Umbilical cord (tissue), 2 donors: Measurements from ENCODE around the gene CREB5. TPM values are rescaled to one million over a fixed set of nuclear protein-coding genes. Genes with fewer than 3 reads are reported as not detected.
A peak's percentile ranks its signal among the peaks of the same experiment; 100 is the strongest.

Source experiments
- DNase-seq: peaks from one replicate; pipeline ENCODE4 v3.0.0-alpha.2; 2015; ENCODE audit warnings: low spot score
- total RNA-seq: library from RNA; depleted of rRNA; stranded (reverse); fragments of >200 nt; gene quantifications from one replicate; pipeline ENCODE4 v1.2.3, GENCODE V29; 2014; ENCODE audit warnings: low replicate concordance; ENCODE audit not compliant: insufficient read depth

CREB5 gene
- total RNA-seq, 1 donor from 2014 or later, result 17.8 TPM

DNA sequence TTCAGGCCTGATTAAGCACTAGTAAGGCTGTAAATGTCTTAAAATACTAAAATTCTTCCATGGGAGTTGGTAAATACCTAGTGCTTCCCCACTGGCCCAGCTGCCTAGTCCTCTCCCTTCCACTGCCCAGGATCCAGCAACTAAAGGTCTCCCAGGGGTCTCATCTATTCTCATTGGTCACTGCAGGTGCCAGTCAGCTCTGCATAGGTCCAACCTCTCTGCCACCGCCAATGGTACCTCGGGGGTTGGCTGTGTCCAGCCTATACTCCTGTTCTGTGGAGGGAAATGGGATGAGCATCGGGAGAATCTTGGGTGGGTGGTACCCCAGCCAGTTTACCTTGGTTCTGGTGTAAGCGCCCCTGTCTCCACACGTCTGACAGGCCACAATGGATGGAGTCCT lies 6.1 kb upstream of the CREB5 start:
- DNase-seq, result no peak

DNA sequence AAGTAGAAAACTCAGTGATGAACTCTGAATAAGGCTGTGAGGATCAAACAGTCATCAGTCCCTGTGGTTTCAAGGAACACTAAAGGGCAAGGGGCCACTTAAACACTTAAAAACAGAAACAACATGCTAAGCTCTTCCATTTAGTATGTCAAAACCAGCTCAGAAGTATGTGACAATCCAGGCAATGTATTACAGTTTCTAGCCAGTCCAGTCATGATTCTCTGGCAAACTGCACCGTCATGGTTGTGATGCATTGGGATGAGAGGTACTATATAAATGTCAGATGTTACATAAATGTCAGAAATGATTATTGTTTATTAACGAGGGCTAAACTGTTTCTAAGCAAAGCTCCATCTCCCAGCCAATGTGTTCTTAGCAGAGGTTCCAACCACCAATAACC lies 4.7 kb upstream of the CREB5 start:
- peak; percentile 65 for DNase-seq

DNA sequence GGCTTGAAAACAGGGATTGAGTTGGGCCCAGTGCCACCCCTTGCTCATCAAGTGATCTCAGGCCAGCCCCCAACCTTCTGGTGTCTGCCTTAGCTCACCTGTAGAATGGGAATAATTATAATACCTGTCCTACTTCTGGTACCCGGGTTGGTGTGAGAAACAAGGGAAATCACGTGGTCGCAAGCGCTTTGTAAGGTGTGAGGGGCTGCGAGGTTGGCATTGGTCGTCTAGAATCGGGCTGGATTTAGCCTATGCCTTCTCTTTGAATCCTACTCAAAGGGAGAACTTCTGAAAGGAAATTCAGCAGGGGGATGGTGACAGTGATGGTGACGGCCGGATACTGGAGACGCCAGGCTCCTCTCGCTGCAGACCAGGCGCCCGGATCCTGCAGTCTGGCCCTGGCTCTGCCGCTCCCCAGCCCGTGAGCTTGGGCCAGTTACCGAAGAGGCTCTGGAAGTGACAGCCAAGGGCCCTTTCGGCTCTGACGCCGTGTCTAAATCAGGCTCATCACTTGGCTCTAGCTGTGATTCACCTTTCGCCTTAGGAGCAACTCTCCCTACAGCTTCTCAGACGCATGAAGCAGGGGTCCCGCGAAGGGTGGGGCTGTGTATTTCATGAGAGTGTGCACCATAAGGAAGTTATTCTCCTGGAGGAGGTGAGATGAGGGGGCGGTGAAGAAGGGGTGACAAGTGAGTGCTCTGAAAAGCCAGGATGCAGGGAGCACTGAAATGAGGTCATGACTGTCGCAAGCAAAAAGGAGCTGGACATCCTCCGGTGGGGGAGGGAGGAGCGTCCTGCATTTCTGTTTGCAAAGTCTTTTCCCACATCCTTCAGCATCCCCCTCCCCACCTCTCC lies 4.0 kb upstream of the CREB5 start:
- DNase-seq, result peak; percentile 36

DNA sequence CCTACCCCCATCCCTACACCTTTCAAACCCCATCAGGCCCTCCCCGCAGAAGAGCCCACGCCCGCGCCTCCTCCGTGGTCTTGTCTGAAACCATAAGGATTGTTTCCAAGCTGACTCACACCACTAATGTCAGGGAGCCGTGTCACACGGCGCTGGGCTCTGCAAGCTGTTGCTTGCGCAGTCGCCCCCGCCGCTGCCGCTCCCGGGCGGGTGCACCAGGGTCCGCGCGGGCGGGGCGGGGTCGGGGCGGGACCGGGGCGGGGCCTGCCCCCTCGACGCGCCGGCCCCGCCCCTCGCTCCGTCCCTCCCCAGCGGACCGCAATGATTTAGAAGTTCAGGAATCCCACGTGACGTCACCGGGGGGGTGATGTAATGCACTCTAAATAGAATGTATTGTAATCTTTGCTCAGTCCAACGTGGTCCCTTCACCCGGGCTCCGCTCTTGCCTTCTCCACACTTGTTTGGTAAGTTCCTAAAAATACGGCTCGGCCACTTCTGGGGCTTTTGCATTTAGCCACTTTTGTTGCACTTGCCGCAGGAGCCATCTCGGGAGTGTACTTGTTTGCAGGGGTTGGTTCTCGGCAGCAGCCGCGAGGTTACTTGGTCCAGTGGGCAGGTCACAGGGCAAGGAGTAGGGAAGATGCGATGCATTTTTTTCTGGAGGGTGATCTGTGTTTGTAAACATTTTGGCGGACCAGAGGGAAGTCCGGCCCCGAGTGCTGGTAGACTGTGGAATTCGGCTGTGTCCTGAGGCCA lies 3.2 kb upstream of the CREB5 start:
- DNase-seq, result peak; percentile 93

DNA sequence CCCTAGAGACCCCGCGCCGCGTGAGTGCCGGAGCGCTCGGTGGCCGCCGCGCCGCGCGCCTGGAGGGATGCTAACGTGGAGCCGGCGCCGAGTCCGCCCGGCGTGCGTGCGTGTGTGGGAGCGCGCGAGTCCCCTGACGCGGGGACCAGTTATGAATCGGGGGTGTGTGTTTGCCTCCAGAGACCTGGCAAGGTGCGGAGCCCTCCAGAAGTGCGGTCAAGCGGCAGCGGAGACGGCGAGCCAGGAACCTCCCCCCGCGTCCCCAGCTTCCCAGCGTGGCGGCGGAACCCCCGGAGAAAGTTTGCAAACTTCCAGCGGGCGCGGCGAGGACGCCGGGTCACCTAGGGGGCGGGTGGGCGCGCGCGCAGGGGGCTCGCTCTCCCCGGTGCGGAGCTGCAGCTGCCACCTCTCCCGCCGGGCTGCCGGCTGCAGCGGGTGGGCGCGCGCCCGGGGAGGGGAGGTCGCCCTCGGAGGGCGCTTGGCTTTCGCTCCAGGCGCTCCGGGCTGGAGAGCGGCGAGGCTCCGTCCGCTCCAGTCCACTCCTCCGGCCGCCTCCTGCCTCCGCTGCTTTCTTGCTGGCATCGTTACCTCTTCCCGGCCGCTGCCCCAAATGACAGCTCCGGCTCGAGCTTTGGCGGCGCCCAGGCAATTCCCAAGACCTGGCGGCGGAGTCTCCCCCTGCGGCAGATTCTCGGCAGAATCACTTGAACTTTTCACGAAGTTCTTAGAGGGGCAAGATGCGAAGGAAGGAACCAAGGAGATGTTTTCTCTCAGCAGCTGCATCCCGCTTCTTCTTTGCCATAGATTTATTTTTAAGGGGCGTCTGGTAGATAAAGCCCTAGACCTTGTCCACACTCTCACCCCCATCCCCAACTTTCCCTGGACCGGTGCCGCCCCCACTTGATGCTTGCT lies 2.3 kb upstream of the CREB5 start:
- peak; percentile 50 for DNase-seq

DNA sequence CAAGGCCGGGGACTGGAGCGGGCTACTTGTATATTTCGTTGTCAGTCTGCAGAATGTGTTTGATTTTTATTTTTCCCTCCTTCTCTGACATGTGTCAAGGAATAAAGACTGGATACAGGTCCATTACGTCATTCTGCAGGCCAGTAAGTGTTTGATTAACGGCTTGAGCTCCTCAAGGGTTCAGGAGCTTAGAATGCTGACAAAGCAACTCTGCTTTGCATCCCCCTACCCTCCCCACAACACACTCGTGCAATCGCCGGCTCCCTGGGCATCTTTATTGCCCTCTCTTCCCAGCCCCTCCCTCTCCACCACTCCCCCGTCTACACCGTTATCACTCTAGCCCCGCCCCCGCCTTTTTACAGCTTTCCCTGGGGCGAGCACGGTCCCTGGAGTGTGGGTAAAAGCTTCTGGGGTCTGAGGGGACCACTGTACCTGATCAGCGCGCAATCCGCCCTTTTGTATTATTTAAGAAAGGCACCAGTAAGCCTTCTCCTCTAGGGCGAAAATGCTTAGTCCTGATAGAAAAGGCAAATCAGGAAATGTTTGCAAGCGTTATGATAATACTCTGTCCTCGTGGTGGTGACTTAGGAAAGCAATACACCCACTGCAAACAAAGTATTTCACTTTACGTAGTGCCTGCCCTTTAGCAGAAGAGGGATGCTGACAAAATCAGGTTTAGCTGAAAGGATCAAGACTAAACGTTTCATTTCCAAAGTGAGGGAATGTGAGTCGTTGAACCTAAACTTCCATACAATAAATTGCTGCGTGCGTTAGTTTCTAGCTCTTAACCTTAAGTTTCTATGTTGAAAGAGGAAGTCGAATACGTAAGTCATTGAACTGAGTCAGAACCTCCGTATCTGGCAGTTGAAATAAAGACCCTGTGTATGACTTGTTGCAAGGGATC lies 1.4 kb upstream of the CREB5 start:
- peak; percentile 62 for DNase-seq

DNA sequence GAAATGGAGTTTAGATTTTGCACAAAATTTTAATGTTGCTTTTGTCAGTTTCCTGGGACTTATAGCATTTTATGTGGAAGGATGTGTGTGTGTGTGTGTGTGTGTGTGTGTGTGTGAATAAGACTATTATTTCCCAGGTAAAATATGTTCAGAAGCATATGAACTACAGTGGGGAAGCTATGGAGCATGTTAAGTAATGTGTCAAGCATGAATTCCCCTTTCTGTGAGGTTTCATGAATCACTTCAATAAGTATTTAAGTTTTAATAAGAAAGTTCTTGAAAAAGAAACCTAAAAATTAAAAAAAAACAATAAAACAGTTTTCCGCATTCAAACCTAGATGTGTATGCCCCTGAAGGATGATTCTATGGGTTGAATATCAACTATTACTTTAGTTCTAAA lies 693 bp downstream of the CREB5 start:
- no peak for DNase-seq

DNA sequence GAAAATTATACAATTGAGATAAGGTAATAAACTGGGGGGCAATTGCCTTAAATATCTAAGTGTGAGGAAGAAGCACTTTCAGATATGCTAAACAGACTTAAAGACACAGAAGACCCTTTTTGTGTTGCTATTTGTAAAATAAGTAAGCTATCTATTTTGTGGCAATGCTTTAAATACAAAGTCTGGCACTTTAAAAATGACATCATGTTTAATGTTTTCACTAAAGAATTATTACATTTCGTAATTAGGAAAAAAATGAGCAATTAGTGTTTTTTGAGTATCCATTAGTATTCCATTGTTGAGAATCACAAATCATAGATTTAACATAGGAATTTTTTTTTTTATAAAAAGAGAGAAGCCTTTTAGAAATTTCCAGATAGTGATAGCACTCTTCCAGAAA lies 2.1 kb downstream of the CREB5 start:
- no peak for DNase-seq

DNA sequence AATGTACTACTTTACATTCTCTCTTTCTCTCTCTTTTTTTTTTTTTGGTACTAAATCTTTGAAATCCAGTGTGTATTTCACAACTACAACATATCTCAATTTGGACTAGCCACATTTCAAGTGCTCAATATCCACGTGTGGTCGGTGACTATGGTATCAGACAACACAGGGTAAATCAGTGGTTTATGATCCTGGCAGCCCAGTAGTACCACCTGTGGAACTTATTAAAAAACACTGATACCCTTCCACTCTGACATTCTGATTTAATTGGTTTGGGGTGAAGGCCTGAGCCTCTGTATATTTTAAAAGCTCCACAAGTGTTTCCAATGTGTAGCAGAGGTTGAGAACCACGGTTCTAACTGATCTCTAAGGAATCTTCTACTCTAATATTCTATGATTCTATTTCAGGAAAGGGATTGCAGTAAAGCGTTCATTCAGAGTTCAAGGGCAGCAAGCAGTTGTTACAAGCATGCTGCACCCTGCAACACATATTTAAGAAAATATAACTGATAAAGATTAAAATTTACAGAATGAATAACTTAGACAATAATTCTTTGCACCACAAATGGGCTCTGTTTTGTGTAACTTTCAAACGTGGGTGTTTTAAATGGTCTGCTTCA lies 5.1 kb downstream of the CREB5 start:
- DNase-seq, result no peak

DNA sequence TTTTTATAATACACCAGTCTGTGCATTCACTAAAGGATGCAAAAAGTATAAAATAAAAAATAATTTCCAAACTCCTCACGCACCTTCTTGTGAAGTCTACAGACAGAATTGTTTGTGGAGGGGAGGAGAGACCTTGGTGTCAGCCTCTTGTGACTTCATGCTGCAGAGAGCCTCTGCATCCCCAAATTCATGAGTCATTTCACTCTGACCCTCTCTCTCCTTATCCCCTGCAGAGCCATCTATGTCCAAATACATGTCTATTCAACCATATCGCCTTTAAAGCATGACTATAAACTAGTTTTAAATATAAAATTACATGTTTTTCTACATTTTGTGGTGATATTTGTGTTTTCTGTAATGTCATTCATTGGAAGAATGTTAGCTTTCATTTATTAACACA lies 6.0 kb downstream of the CREB5 start:
- DNase-seq, result no peak

DNA sequence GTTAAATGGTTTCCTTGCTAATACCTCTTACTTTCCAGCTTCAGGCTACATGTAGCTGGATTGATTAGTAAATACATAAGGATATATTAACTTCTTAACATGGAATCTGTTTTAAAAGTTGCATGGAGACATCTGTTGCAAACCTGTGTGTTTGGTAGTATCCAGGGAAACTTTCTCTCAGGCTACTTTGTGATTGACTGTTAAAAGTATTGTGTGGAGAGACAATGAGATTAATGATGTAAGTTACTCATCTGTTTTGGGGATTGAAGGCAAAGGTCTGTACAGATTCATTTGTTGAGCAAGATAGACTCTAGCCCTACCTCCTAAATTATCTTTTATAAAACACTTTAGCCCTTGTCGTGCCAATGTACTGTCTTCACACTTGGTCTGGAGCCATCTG lies 6.6 kb downstream of the CREB5 start:
- DNase-seq, result no peak

DNA sequence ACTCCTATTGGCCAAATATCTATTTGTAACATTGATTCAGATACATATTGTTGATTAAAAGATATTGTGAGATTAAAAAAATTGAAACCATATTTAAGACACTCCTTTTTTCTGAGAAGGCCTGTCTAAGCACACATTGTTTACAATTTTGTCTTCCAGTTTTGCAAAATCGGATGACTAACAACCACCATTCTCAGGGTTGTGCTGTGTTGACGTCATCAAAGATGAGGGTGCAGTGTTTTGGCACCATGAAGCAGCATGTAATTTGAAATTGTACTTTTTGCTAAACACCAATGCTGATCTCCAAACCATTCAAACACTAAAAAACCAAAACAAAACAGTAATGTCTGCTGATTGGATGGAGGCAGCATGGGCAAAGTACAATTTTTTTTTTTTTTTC lies 7.4 kb downstream of the CREB5 start:
- DNase-seq, result no peak

DNA sequence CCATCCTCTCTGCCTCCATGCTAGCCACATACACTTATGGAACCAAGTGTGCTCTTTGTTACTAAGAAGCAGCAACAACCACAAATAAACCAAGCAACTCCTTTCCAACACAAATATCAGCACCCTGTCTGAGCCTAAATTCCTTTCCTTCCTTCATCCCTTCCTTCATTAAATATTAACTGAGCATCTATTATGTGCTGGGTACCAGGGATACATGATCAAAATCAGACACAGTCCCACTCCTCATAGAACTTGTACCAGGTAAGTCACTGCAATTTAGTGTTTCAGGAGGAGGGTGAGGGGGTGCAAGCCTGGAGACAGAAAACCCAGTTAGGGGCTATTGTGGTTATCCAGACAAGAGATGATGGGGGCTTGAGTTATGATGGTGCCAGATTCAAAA lies 10.8 kb downstream of the CREB5 start:
- no peak for DNase-seq

DNA sequence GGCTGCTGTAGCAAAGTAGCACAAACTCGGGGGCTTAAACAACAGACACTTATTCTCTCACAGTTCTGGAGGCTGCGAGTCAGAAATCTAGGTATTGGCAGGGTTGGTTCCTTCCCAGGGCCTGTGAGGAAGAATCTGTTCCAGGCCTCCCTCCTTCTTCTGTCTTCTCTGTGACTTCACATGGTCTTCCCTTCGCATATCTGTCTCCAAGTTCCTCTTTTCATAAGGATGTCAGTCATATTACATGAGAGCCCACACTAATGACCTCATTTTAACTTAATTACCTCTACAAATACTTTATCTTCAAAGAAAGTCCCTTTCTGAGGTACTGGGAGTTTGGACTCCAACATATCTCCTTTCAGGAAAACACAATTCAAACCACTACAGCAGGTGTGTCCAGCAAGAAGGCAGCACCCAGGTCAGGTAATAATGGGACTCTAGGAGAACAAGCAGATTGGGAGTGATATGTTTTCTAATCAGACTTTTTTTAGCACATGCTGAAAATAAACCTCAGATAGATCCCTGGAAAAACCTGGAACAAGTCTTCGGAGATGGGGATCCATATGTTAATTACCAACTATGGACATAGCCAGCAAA lies 11.7 kb downstream of the CREB5 start:
- DNase-seq, result no peak

DNA sequence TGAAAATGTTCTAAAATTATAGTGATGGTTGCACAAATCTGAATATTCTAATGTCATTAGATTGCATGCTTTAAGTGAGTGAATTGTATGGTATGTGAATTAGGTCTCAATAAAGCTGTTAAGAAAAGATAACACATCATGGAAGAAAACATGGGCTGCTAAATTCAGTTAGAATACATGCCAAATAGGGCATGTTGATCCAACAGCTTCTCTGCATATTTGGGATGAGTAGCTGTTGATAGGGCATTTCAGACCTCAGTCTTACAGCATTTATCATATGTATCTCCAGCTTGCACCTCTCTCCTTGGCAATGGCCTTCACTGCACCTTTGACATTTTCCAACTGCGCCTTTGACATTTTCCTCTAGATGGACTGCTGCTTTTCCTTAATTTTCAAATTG lies 13.2 kb downstream of the CREB5 start:
- DNase-seq, result no peak

DNA sequence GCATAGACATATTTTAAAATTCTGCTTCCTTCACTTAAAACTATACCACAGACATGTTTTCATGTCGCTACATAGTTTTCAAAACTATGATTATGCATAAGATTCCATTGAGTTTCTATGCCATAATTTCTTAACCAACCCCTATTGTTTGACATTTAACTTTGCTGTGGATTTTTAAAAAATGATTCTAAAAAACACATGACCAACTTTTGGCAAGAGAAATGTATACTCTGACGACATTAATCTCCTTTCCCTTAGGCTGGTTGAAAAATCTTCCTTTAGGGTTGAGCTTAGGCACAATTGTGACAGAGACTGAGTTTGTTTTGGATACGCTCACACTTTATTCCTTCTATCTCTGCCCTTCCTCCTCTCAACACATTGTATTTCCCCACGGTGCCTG lies 14.9 kb downstream of the CREB5 start:
- DNase-seq, result no peak

DNA sequence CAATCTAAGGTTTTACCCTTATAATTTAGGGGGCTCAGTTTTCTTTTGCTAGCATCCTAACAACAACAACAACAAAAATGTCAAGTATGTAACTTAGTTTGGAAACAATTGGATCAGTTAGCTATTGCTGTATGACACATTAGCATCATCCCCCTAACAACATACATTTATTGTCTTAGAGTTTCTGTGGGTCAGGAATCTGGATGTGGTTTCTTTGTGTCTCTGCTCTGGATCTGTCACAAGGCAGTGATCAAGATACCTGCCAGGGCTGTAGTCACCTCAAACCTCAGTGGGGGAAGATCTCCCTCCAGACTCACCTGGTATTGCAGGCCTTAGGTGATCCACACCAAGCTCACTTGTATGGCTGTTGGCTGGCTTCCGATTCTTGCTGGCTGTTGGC lies 18.3 kb downstream of the CREB5 start:
- no peak for DNase-seq

DNA sequence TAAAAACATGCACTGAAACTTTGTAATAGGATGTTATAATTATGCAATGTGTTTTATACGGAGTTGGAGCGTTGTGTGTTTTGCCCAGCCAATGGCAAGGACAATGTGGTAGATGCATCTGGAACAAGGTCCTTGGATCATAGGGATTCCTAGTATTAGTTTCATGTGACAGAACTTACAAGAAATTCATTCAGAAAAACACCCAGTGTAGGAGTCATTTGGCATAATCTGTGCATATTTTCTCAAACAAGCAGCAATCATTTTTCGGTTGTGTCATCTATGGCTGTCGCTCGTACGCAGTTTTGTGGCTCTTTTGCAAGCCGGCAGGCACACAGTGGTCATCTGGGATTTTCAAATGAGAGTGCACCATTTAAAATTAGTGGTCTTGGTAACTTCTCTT lies 19.8 kb downstream of the CREB5 start:
- DNase-seq, result no peak

DNA sequence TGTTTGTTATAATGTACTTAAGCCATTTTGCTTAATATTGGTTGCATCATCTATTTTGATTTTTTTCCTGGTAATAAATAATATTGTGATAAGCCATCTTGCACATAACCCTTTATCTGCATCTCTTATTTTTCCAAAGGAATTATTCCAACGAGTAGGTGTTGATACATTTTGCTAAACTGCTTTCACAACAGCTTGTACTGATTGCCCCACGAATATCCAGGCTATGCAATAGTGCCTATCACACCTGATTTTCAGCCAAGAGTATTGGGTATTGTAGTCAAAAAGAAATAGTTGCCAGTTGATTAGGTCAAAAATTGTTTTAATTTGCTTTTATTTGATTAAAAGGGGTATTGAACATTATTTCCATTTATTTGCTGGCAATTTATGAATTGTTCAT lies 20.7 kb downstream of the CREB5 start:
- no peak for DNase-seq

DNA sequence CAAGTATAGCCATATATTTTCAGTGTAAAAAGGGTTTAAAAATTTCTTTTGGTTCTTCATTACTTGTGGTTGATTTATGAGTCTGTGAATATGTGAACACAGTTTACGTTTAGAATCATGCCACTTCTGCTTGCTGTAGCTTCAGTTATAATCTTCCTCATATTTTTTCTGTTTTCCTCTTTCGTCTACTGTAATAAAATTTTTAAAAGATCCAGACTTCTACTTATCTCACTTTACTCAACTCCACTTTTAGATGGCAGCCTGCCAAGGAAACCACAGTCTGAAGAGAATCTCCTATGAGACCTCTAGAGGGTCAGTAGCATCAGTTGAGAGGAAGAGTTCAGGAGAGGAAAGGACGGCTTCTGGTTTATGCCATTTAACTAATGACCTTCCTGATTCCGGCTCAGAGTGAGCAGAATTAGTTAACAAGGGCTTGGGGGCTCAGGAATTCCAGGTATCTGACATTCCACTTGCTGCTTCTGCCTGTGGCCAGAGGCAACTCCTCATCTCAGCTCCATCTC lies 21.4 kb downstream of the CREB5 start:
- DNase-seq, result peak; percentile 98
